ENCODE data around the gene EYS. TPM values are rescaled to one million over a fixed set of nuclear protein-coding genes. Genes with fewer than 3 reads are reported as not detected.

EYS gene
- total RNA-seq, 1 experiment from 2014 or later: not detected

- H4K91ac ChIP-seq (ENCODE audit: insufficient read length, low read depth, low read length): no peak overlapping the region
- Mint-ChIP-seq H3K4me1 (no peaks in the 10 kb centered on the region), H3K4me3 (no peak overlapping the region), H3K36me3 (ENCODE audit: insufficient read depth in 1 of 3, low read depth in 3 of 3) (no peaks in the 10 kb centered on the region), H3K9me3 (no peaks in the 10 kb centered on the region; a peak in 1 of 5 replicates), H3K27me3 (ENCODE audit: low read depth) (no peaks in the 10 kb centered on the region), H3K27ac (no peak overlapping the region; a peak in 1 of 7 replicates)
- H4K20me1 ChIP-seq (ENCODE audit: control insufficient read depth, insufficient read depth, insufficient read length): no peaks in the 10 kb centered on the region
- DNase-seq: no peak
- H3K4ac ChIP-seq (ENCODE audit: low read depth, low read length): no peak overlapping the region
- no peaks in the 10 kb centered on the region for H3K9me3 ChIP-seq (ENCODE audit: control insufficient read depth, low read depth, low read length)
- no peak overlapping the region for H2BK20ac ChIP-seq (ENCODE audit: low read depth, low read length, poor library complexity, severe bottlenecking)
- WGBS (ENCODE audit: extremely low coverage, insufficient read length, low lambda C conversion rate): no CpG with 5 or more reads among the region's 3 CpGs
- H2BK120ac ChIP-seq (ENCODE audit: low read depth, low read length, poor library complexity, severe bottlenecking): no peak overlapping the region
- no peaks in the 10 kb centered on the region for H3K23me2 ChIP-seq (ENCODE audit: insufficient read length, low read depth, low read length, poor library complexity, severe bottlenecking)
- H3K56ac ChIP-seq (ENCODE audit: insufficient read length, low read depth, low read length): no peak overlapping the region
- H3K18ac ChIP-seq (ENCODE audit: insufficient read length, low read depth, low read length): no peak overlapping the region
- no peak overlapping the region for H2BK5ac ChIP-seq (ENCODE audit: insufficient read length, low read length)
- H3K4me1 ChIP-seq (ENCODE audit: insufficient read depth, low read length): no peaks in the 10 kb centered on the region
- H3K27me3 ChIP-seq (ENCODE audit: insufficient read depth, low read length): no peaks in the 10 kb centered on the region
- H3K23ac ChIP-seq (ENCODE audit: insufficient read length, low read depth, low read length): no peak overlapping the region
- no peaks in the 10 kb centered on the region for H3K79me2 ChIP-seq (ENCODE audit: insufficient read depth, low read length)
- no peak for TF ChIP-seq CTCF (conservative IDR thresholded peaks at IDR 0.05)
- H3K27ac ChIP-seq (ENCODE audit: insufficient read length, low read depth, low read length): no peak overlapping the region
- H2AK5ac ChIP-seq (ENCODE audit: insufficient read length, low read length): no peak overlapping the region
- H3T11ph ChIP-seq (ENCODE audit: low read length): no peak overlapping the region
- no peak overlapping the region for H3K14ac ChIP-seq (ENCODE audit: insufficient read depth, low read length)
- H3K9ac ChIP-seq (ENCODE audit: extremely low read depth, insufficient read length, low read length): no peak overlapping the region
- no peak overlapping the region for H2BK15ac ChIP-seq (ENCODE audit: low read depth, low read length)
- H4K8ac ChIP-seq (replicated peaks; ENCODE audit: insufficient read length, low read depth, low read length): no peak overlapping the region
- no peak overlapping the region for H4K5ac ChIP-seq (ENCODE audit: insufficient read length, low read depth, low read length)
- H3K79me1 ChIP-seq (ENCODE audit: insufficient read depth, low read depth, low read length, poor library complexity, severe bottlenecking): no peaks in the 10 kb centered on the region
- H2BK12ac ChIP-seq (ENCODE audit: insufficient read length, low read depth, low read length): no peak overlapping the region
- H3K4me2 ChIP-seq (ENCODE audit: insufficient read depth, insufficient read length, low read length): no peak overlapping the region
- H2AFZ ChIP-seq (ENCODE audit: low read length): no peak overlapping the region
Observed at GRCh38 chr6:65199683-65200082, 507.3 kb downstream of the EYS start.
